ENCODE measurements around the gene PCDHAC2.

The PCDHAC2 gene, protein sequence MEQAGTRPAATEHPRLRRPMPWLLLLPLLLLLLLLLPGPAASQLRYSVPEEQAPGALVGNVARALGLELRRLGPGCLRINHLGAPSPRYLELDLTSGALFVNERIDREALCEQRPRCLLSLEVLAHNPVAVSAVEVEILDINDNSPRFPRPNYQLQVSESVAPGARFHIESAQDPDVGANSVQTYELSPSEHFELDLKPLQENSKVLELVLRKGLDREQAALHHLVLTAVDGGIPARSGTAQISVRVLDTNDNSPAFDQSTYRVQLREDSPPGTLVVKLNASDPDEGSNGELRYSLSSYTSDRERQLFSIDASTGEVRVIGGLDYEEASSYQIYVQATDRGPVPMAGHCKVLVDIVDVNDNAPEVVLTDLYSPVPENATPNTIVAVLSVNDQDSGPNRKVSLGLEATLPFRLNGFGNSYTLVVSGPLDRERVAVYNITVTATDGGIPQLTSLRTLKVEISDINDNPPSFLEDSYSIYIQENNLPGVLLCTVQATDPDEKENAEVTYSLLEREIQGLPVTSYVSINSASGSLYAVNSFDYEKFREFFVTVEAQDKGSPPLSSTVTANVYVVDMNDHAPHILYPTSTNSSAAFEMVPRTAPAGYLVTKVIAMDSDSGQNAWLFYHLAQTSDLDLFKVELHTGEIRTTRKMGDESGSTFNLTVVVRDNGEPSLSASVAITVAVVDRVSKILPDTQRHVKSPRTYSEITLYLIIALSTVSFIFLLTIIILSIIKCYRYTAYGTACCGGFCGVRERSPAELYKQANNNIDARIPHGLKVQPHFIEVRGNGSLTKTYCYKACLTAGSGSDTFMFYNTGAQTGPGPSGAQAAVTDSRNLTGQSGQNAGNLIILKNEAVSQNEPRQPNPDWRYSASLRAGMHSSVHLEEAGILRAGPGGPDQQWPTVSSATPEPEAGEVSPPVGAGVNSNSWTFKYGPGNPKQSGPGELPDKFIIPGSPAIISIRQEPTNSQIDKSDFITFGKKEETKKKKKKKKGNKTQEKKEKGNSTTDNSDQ

DNA sequence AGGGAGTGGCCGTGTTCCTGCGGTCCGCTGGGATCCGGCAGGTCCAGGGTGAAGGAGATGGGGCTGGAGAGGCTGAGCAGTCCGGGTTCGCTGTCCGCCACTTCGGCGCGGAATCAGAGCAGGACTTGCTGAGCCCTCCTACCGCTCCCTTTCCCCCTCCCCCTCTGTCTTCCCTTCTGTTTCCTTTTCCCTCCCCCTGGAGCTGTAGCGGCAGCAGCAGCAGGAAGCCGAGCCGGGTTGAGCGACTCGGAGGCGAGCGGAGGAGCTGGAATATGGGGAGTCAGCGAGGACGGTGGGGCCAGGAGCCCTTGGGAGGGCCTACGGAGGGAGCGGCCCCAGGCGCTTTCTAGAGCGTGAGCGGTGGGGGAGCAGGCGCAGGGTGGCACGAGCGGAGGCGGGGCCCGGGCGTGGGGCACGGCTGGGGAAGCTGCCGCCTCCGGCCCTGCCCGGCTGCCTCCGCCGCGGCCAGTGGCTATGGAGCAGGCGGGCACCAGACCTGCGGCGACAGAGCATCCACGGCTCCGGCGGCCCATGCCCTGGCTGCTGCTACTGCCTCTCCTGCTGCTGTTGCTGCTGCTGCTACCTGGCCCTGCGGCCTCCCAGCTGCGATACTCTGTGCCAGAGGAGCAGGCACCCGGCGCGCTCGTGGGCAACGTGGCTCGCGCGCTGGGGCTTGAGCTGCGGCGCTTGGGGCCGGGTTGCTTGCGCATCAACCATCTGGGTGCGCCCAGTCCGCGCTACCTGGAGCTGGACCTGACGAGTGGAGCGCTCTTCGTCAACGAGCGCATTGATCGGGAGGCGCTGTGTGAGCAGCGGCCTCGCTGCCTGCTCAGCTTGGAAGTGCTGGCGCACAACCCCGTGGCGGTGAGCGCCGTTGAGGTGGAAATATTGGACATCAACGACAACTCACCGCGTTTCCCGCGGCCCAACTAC lies at the start of gene PCDHAC2:
PCDHAC2 (plus strand) TSS at position 184 of the 933 bp plus-strand sequence; CDS start at position 475, 291 bp downstream.
- no peak for DNase-seq (ENCODE audit: low read depth in 2 of 2)

DNA sequence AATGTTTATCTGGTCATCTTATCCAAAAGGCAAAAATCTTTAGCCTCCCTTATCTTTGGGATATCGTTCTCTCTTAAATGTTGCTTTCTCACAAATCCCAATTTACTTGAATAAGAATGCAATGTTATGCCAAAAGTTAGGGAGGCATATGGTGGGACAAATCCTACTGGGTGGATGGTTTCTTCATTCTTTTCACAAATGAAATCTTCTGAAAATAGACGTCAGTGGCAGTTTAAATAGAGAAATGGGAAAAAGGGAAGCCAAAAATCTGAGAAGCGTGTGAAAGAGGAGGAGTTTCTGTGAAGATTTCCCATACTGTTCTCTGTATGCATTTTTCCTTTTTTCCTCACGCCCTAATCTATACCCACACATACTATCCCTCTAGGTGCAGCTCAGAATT lies 42.7 kb upstream of the PCDHAC2 start:
- no peak for DNase-seq (ENCODE audit: low read depth in 2 of 2)

DNA sequence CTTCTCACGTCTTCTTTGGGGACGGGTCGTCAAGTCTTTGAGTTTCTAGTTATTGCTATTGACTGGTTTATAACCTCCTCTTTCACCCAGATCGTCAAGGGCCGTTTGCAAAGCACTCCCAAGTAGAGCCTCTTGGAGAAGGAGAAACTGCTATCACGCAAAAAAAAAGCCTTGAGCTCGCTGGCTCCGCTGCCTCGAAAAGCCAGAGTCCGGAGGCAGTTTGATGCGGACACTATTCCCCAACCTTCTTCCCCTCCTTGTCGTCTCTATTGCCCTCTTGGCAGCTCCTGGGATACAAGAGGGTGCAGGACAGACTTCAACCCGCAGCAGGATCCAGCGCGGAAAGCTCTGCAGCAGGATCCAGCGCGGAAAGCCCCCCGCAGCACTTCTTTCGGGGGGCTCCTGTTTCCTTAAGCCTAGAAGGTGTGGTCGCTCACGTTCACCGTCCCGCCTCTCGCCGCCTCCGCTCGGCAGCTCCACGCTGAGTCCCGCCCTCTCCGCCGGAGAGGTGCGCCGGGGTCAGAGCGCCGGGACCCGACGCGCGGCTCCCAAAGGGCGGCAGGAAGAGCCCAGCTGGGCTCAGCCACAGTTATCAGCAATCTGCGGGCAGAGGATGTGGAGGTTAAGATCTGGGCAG lies 40.4 kb upstream of the PCDHAC2 start, which contains the start of gene PCDHAC1:
PCDHAC1 (plus strand) TSS at position 494 of the 637 bp plus-strand sequence. CDS start 594 bp downstream, outside the sequence.
- no peak for DNase-seq (ENCODE audit: low read depth in 2 of 2)

DNA sequence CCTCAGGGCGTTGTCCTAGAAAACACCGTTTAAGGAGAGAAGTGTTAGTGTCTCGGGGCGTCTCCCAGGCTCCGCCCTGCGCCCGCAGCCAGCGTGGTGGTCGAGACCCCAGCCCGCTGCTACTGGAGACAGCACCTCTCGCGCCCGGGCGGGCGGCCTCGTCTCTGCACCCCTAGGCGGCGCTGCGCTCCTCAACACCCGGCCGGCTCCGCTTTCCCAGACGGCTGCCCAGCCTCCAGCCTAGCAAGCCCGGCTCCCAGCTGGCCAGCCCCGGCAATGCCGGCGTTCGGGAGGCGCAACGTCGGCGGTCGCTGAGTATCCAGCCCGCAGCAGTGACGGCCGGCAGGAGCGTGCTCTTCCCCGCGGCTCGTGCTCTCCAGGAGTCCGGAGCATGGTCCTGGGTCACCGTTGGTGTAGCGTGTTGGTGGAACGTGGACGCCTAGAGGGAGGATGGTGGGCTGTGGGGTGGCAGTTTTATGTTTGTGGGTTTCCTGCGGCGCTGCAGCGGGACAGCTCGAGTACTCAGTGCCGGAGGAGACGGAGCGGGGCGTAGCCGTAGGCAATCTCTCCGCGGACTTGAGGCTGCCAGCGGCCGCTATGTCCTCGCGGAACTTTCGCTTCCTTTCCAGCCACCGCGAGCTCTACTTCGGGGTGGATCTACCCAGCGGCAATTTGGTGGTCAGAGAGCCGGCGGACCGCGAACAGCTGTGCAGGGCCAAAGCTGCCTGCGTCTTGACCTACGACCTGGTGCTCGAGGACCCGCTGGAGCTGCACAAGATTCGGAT lies 39.6 kb upstream of the PCDHAC2 start:
- no peak for DNase-seq (ENCODE audit: low read depth in 2 of 2)

DNA sequence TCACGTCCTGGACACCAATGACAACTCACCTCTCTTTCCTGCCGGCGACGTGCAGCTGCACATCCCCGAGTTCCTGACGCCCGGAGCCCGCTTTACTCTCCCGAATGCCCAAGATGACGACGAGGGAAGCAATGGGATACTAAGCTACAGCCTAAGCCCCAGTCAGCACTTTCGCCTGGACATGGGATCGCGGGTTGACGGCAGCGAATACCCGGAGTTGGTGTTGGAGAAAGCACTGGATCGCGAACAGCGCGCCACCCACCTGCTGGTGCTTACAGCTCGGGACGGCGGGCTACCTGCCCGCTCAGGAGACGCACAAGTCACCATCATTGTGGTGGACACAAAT lies 39.1 kb upstream of the PCDHAC2 start:
- no peak for DNase-seq (ENCODE audit: low read depth in 2 of 2)

DNA sequence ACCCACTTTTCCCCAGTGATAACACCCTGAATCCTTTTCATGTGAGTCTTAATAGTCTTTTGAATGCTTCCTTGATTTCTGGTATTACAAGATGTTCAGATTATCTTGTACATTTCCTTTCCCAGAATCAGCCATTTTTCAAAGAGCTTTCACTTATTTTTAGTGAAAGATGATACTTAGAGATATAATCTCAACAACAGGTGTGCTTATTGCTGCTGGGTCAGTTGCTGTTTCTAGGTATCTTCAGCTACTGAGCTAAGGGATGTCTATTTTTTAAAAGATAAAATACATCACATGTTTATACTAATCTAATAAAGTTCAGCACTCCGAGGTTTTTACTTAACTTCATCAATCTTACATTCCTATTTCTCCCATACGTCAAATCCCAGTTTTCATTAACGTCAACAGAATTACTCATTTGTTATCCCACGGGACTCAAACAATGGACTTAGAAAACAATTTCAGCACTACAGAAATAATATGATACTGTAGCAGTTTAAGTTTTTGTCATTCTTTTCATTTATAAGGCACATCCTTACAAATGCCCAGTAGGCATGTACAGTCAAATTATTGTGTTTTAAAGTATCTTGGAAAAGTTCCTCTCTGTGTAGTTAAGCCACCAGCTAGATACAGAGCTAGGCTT lies 31.2 kb upstream of the PCDHAC2 start:
- DNase-seq (ENCODE audit: low read depth in 2 of 2), result no peak

DNA sequence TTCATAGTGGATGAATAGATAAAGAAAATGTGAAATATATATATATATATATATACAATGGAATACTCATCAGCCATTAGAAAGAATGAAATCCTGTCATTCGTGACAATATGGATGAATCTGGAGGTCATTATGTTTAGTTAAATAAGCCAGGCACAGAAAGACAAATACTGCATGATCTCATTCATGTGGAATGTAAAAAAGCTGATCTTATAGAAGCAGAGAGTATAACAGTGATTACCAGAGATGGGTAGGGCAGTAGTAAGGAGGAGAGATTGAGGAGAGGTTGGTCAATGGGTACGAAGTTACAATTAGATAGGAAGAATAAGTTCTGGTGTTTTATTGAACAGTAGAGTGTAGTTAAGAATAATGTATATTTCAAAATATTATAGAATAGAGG lies 19.7 kb upstream of the PCDHAC2 start:
- DNase-seq (ENCODE audit: low read depth in 2 of 2), result no peak

DNA sequence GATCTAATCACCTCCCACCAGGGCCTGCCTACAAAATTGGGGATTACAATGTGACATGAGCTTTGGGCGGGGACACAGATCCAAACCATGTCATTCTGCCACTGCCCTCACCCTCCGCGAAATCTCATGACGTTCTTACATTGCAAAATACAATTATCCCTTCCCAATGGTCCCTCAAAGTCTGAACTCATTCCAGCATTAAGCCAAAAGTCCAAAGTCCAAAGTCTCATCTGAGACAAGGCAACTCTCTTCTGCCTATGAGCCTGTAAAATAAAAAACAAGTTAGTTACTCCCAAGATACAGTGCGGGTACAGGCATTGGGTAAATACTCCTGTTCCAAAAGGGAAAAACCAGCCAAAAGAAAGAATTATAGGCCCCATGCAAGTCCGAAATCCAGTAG lies 14.6 kb upstream of the PCDHAC2 start:
- DNase-seq (ENCODE audit: low read depth in 2 of 2), result no peak

DNA sequence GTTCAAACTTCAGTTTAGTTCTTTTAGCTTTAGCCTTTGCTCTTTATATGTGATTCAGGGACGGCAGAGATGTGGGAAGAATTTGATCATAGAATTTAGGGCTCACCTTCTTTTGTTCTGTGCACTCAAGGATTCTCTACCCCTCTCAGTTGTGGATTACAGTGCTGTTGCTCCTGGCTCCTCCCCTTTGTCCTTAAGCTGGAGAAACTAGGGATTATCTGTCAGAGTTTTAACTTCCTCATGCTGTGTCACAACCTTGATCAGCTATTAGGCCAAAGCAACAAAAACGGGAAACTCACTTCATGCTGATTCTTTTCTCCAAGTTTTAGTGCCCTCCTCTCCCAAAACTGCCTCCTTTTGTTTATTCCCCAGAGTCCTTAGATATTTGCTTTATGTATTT lies 13.0 kb upstream of the PCDHAC2 start:
- DNase-seq (ENCODE audit: low read depth in 2 of 2), result no peak

DNA sequence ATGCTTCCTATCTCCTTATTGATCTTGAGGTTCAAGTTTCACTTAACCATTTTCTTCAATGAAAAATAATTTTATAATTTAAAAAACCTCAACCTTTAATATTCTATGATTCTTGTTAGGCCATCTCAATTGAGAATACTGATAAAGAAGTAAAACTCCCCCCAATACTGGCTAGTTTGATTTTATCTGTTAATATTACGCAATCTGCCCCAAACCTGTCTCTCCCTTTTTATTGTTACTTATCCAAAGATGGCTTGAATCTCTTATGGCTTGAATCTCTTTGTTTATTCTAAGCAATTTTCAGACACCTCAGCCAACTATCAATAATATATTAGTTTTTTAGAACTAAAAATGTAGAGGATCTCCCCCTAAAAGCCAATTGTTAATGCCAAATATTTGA lies 4.1 kb upstream of the PCDHAC2 start:
- no peak for DNase-seq (ENCODE audit: low read depth in 2 of 2)

DNA sequence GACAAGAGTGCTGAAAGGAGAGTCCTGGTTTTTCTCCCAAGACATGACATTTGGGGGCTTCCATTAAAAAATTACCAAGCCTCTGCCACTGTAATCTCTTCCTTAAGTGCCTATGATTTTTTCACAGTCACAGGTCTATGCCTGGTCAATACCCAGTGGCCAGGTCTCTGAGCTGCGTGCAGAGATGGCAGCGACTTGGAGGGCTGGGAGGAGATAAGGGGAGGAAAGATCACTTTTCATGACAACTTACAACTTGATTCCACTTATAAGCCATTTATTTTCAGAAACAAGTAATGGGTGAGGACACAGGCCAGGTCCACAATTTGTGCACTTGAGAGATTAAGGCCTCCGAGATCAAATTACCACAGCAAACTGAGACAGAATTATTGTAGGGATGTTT lies 1.9 kb upstream of the PCDHAC2 start:
- no peak for DNase-seq (ENCODE audit: low read depth in 2 of 2)

DNA sequence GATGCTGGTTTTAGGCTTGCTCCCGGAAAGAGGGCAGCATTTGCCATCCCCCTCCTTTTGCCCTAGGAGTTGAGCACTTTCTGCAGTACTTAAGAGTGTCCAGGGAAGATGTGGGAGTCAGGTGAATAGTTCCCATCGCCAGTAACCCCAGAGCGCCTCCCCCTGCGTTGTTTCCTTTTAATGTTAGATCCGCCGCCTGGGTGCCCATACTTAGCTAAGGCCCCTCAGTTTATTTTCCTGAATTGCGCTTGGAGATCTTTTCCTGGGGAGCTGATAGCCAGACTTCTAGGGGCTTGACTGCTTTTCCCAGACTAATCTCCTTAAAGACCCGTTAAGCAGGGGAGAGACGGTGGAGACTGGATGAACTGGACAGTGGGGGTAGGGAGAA lies 377 bp upstream of the PCDHAC2 start:
- no peak for DNase-seq (ENCODE audit: low read depth in 2 of 2)

DNA sequence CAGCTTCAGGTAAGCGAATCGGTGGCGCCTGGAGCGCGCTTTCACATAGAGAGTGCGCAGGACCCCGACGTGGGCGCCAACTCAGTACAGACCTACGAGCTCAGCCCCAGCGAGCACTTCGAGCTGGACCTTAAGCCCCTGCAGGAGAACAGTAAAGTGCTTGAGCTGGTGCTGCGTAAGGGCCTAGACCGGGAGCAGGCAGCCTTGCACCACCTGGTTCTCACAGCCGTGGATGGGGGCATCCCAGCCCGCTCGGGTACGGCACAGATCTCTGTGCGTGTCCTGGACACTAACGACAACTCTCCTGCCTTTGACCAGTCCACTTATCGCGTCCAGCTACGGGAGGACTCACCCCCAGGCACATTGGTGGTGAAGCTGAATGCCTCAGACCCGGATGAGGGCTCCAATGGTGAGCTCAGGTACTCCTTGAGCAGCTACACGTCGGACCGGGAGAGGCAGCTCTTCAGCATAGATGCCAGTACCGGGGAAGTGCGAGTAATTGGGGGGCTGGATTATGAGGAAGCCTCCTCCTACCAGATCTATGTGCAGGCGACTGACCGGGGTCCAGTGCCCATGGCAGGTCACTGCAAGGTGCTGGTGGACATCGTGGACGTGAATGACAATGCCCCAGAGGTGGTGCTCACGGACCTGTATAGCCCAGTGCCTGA lies 1.1 kb downstream of the PCDHAC2 start:
- DNase-seq (ENCODE audit: low read depth in 2 of 2), result no peak

DNA sequence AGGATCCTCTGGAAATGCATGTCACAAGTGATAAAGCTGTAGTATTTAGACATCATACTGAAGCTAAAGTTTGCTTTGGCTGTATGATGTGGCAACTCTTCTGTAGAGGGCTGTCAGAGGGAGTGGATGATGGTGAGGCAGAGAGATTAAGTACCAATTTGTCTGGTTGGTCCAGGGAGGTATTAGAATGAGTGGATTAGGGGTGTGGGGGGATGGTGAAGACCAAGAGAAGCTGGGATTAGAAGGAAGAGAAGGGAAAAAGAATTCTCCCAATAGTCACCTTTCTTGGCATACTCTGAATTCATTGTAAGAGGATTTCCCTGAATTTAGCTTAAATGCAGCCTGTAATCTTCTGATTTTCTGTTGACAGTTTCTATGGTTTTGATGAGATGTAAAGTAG lies 3.6 kb downstream of the PCDHAC2 start:
- no peak for DNase-seq (ENCODE audit: low read depth in 2 of 2)

DNA sequence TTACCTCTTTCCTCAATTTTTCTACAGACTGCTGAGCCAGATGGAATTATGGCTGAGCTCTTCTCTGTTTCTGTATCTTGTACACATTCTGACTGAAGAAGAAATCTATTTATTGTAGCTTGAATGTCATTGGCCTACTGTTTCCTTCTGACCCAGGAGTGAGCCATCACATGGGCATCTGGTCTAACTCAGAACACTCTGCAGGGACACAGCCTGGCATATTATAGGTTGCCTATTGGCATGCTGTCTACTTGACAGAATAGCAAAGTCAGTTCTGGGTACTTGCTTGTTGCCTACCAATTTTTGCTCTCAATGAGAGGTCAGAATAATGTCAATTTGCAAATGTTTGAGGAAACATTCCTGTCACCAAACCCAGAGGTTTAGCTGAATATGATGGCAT lies 7.3 kb downstream of the PCDHAC2 start:
- no peak for DNase-seq (ENCODE audit: low read depth in 2 of 2)

DNA sequence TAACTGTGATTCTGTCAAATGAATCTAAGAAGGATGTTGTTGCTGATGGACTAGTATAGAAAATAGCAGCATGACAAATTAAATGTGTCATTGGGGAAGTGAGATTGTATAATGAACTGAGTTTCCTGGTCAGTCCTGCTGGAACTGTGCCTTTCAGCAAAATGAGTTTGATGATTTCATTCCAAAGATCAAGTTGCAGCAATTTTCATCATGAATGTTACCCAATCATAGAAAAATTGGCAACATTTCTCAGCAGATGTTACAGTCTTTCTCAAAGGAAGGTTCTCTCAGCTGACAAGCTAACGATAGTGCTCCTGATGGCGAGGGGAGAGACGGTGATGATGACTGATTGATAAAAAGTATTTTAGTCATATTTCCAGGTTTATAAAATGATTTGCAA lies 10.7 kb downstream of the PCDHAC2 start:
- DNase-seq (ENCODE audit: low read depth in 2 of 2), result no peak

DNA sequence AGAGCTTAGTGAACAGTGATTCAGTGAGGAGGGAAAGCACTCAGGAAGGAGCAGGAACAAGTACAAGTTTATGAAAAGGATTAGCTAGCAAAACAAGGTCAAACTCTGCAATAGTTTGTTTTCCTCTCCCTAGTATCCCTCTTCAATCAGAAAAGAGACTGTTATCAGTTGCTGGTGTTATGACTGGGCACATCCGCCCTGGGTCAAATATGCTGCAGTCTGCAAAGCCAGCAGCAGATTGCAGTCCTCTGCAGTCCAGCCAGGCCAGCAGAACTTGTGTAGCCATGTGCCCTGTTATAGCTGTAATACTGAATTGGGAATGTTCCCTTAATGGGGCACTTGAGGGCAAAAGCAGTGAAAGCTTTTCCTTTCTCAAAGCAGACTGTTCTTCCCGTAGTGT lies 12.0 kb downstream of the PCDHAC2 start:
- no peak for DNase-seq (ENCODE audit: low read depth in 2 of 2)

DNA sequence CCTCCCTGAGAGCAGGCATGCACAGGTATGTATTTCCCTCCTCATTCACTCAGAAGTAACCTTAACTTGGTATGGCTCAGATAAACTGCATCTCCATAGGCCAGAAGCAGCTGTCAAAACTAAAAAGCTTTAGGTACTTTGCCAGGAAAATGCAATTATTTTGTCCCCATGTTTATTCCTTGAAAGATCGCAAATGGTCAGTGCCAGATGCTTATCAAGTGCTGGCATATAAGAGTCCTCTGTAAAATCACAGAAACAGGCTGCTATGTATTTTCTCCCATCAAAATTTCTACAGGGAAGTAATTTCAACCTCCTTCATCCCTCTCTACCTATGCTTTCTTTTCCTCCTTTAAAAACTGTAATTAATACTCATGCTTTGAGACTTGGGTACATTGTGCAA lies 12.7 kb downstream of the PCDHAC2 start:
- DNase-seq (ENCODE audit: low read depth in 2 of 2), result no peak

DNA sequence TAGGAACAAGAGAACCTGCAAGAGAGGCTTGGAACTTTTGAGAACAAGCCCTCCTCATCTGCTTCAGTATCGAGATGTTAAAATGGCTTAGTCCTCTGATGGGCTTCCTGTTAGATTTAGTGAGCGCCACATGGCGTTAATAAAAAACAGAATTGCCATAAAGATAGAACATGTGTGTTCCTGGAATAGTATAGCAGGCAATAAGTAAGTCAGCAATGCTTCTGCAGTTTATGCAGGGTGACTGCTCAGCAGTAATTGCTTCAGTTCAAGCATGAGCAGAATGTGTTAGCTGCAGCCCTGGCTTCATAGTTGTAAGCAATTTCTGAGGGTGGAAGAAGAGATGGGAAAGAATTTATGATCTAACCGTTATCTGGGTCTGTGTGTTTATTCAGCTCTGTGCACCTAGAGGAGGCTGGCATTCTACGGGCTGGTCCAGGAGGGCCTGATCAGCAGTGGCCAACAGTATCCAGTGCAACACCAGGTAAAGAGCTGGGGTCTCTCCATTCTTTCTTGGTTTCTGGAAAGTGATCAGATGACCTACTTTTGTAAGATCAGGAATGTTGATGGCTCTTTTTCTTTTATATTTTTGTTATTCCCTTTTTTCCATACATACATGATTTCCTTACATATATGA lies 15.9 kb downstream of the PCDHAC2 start:
- no peak for DNase-seq (ENCODE audit: low read depth in 2 of 2)
